Smooth muscle cell of trachea (primary cell): ENCODE measurements around the gene CLEC11A. TPM values are rescaled to one million over a fixed set of nuclear protein-coding genes. Genes with fewer than 3 reads are reported as not detected.

Experiments
- total RNA-seq: library from RNA; depleted of rRNA; stranded (reverse); fragments of >200 nt; gene quantifications from 2 replicates; pipeline ENCODE4 v1.2.1, GENCODE V29; 2014

Gene CLEC11A, protein sequence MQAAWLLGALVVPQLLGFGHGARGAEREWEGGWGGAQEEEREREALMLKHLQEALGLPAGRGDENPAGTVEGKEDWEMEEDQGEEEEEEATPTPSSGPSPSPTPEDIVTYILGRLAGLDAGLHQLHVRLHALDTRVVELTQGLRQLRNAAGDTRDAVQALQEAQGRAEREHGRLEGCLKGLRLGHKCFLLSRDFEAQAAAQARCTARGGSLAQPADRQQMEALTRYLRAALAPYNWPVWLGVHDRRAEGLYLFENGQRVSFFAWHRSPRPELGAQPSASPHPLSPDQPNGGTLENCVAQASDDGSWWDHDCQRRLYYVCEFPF
- total RNA-seq, result 64.9 and 117 TPM in 2 replicates

DNA sequence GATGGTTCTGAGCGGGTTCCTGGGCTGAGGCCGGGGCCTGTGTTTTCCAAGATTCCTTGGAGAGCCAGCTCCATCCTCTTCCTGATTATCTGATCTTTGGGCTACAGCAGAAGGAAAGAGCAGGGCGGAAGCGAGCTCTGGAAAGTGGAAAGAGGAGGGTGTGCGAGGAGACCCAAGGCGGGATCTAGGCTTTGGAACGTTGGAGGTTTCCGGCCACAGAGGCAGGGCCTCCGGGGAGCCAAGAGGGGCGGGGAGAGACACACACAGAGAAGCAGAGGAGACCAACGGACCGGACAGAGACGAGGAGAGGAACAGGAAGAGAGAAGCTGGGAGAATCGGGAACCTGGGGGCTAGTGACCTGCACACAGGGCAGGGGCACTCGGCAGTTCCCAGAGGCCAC lies at the start of gene CLEC11A:
Gene CLEC11A (plus strand): TSS at position 296 of the 400 bp plus-strand sequence. CDS start 162 bp downstream, outside the sequence.

GRCh38 chr19:50719566-50719965 lies 3.6 kb upstream of the CLEC11A start, which contains the start of gene SHANK1:
Gene SHANK1 (minus strand): TSS chr19:50719802. CDS start chr19:50716919, 2,883 bp downstream.

DNA sequence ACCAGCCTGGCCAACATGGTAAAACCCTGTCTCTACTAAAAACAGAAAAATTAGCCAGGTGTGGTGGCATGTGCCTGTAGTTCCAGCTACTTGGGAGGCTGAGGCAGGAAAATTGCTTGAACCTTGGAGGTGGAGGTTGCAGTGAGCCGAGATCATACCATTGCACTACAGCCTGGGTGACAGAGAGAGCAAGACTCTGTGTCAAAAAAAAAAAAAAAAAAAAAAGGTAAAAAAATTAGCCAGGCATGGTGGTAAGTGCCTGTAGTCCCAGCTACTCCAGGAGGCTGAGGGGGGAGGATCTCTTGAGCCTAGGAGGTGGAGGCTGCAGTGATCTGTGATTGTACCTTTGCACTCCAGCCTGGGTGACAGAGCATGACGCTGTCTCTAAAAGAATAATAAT lies 47.0 kb downstream of the CLEC11A start, which contains the start of gene GPR32:
Gene GPR32 (plus strand): TSS at position 301 of the 400 bp plus-strand sequence. CDS start 137 bp downstream, outside the sequence.

Other genes starting within 250 kb of the CLEC11A start
- gene EMC10, start 246.9 kb upstream of the CLEC11A start, total RNA-seq, result 38.0 and 58.7 TPM in 2 replicates
- gene GARIN5A, start 246.5 kb upstream of the CLEC11A start, total RNA-seq, result 0.15 and 0.33 TPM in 2 replicates
- gene JOSD2, start 212.2 kb upstream of the CLEC11A start, total RNA-seq, result 42.2 and 49.1 TPM in 2 replicates
- not detected in 2 replicates for gene ASPDH, start 209.5 kb upstream of the CLEC11A start, total RNA-seq
- gene LRRC4B, start 154.9 kb upstream of the CLEC11A start, total RNA-seq, result under 0.01 and 2.0 TPM in 2 replicates
- gene SYT3, start 83.5 kb upstream of the CLEC11A start, total RNA-seq, result under 0.01 and 0.17 TPM in 2 replicates
- not detected in 2 replicates for gene C19orf81, start 73.9 kb upstream of the CLEC11A start, total RNA-seq
- gene SHANK1, start 3.6 kb upstream of the CLEC11A start, total RNA-seq, result 7.3 and 8.6 TPM in 2 replicates
- gene GPR32, start 47.1 kb downstream of the CLEC11A start, total RNA-seq, result not detected in 2 replicates
- not detected in 2 replicates for gene ACP4, start 67.1 kb downstream of the CLEC11A start, total RNA-seq
- not detected in 2 replicates for gene KLK1, start 100.4 kb downstream of the CLEC11A start, total RNA-seq
- not detected in 2 replicates for gene KLK15, start 110.2 kb downstream of the CLEC11A start, total RNA-seq
- gene KLK3, start 131.6 kb downstream of the CLEC11A start, total RNA-seq, result not detected in 2 replicates
- not detected in 2 replicates for gene KLK2, start 150.1 kb downstream of the CLEC11A start, total RNA-seq
- not detected in 2 replicates for gene KLK4, start 188.0 kb downstream of the CLEC11A start, total RNA-seq
- not detected in 2 replicates for gene KLK5, start 229.7 kb downstream of the CLEC11A start, total RNA-seq
- gene KLK6, start 246.2 kb downstream of the CLEC11A start, total RNA-seq, result not detected in 2 replicates